ENCODE data around the gene TRIM36.

The TRIM36 gene

DNA sequence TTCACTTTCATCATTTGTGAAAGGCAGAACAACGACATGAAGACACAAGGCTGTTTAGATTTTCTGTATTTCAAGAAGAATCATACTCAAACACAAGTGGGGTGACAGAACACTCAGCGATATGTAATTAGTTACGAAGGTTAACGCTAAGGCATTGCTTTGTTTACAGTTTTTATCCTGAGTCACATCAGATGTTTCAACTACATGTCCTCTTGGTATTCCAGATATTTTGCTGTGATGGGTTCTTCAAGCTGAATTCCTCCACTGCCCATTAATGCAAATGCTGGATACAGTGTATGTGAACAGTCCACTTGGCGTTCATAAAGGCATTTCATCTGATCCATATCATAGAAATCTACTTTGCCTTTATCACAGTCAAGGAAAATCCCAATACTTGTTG lies 43.4 kb downstream of the TRIM36 start:
- TF ChIP-seq ZNF274 (IDR thresholded peaks at IDR 0.05; ENCODE audit: low read depth, low read length): no peak
- no peak overlapping the region for H3K4me3 ChIP-seq (ENCODE audit: low read length)

DNA sequence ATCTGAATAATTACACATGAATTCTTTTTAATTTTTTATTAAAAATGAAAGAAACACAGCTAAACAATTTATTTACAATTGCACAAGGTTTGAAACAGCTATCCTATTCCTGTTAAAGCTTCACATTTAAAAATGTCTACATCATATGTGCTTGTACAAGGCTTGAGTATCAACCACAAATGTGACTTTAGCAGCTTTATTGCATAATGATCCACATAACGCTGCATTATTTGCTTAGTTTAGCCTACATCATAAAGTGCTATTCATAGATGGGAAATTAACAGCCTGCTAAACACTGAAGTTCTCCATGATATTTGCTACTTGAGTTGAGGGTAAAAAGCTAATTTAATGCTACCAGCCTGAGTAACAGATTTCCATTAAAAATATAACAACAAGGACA lies 45.0 kb downstream of the TRIM36 start:
- TF ChIP-seq ZNF274 (IDR thresholded peaks at IDR 0.05; ENCODE audit: low read depth, low read length): no peak
- H3K4me3 ChIP-seq (ENCODE audit: low read length): no peak overlapping the region

DNA sequence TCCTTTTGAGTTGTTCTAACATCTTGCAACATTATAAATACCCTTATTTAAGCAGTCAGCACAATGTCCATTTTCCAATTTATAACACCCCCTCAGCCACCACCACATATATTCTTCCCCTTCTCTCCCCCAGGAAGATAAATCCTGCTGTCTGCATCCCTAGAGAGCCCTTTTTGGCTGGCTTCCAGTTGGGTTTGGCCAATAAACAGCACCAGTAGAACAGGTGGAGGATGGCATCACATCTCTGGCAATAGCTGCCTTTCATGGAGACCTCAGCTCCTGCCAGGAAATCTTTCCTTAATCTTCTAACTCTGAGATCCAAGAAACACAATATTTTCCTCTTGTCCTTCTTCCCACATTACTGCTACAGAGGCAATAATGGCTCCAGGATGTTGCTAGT lies 53.7 kb downstream of the TRIM36 start:
- TF ChIP-seq ZNF274 (IDR thresholded peaks at IDR 0.05; ENCODE audit: low read depth, low read length): no peak
- no peak overlapping the region for H3K4me3 ChIP-seq (ENCODE audit: low read length)

DNA sequence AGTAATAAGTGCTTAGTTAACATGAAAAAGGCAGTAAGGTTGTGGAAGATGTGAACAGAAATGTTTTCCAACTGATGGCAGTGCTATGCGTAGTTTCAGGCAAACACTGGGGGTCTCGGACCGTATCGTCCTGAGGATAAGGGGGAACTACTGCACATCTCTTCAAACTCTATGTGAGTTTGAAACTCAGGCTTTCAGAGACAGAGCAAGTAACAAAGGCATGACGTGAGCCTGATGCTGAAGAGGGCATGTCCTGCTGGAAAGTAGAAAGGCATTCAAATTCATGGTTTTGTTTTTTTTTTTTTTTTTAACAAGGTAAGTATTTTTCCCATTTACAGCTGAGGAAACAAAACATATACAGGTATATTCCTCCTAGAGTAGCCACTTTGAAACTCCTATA lies 59.9 kb downstream of the TRIM36 start:
- TF ChIP-seq ZNF274 (IDR thresholded peaks at IDR 0.05; ENCODE audit: low read depth, low read length): no peak
- H3K4me3 ChIP-seq (ENCODE audit: low read length): no peak overlapping the region

DNA sequence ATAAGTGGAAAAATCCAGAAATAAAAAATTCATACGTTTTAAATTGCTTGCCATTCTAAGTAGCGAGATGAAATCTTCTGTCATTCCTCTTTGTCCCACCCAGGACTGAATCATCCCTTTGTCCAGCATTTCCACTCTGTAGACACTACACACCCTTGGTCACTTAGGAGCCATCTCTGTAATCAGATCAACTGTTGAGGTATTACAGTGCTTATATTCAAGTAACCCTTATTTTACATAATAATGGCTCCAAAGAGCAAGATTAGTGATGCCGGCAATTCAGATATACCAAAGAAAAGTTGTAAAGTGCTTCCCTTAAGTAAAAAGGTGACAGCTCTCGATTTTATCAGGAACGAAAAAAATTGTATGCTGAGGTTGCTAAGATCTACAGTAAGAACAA lies 60.4 kb downstream of the TRIM36 start:
- no peak for TF ChIP-seq ZNF274 (IDR thresholded peaks at IDR 0.05; ENCODE audit: low read depth, low read length)
- no peak overlapping the region for H3K4me3 ChIP-seq (ENCODE audit: low read length)

DNA sequence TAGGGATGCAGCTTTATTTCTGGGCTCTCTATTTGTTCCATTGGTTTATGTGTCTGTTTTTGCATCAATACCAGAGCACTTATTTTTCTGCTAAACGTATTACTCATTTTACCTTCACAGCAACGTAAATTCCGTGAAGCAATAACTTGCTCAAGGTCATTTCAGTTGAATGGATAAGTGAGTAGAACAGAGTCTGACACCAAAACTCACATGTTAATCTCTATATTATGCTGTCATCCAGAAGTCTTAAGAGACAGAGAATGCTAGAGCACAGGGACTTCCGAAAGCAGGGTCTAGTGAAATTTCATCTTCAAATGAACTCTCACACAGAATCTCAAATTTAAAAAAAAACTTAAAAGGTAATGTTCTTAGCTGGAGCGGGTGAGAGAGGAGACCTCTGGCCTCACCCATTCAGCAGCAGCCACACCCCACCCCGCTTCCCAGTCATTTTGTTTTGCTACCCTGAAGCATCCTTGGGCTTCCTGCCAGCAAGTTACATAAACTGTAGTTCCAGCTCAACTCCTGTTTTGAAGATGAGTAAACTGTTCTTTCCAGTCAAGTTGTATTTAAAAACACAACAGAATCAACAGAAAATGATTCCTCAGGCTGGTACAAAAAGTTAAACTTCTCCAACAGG lies 69.3 kb downstream of the TRIM36 start:
- no peak for TF ChIP-seq ZNF274 (IDR thresholded peaks at IDR 0.05; ENCODE audit: low read depth, low read length)
- H3K4me3 ChIP-seq (ENCODE audit: low read length): no peak overlapping the region

DNA sequence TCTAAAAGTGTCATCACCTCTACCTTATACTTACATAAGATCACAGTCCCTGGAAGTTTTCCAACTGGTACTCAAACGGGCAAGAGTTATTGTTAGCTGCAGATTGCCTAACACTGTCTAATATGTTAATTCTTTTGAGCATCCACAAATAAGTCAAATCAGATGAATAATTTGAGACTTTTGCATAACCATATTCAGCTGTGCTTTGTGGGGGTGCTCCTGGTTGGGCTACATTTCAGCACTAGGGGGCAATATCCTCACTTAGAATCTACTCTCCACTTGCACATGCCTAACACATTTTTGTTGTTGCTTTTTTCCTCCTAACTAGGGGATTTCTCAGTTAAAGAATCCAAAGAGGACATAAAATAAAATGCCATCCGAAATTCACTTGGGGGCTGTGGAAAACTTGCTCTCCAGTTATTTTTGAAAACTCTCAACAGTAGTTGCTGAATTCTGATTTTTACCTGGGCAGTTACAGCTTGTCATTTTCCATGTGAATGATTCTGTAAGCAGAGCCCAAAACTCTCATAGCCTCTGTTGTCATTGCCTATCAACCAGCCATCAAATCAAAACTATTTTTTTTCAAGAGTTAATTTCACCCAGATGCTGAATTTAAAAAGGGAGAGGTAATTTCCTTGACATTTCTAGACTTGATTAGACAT lies 71.5 kb downstream of the TRIM36 start:
- TF ChIP-seq ZNF274 (IDR thresholded peaks at IDR 0.05; ENCODE audit: low read depth, low read length): no peak
- H3K4me3 ChIP-seq (ENCODE audit: low read length): no peak overlapping the region

DNA sequence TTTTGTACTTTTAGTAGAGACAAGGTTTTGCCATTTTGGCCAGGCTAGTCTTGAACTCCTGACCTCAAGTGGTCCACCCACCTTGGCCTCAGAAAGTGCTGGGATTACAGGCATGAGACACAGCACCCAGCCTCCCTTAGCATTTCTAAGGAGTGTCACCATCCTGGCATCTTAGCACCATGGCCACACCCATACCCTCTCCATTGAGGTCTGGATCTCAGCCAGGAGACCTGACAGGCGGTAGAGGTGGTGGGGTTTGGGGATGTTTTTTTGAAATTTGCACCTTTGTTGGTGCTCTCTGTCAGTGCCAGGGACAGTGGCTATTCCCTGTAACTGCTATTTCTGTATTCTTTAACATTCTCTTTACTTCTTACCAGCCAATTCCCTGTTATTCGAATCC lies 72.5 kb downstream of the TRIM36 start:
- no peak overlapping the region for H3K4me3 ChIP-seq (ENCODE audit: low read length)
- TF ChIP-seq ZNF274 (IDR thresholded peaks at IDR 0.05; ENCODE audit: low read depth, low read length): no peak

DNA sequence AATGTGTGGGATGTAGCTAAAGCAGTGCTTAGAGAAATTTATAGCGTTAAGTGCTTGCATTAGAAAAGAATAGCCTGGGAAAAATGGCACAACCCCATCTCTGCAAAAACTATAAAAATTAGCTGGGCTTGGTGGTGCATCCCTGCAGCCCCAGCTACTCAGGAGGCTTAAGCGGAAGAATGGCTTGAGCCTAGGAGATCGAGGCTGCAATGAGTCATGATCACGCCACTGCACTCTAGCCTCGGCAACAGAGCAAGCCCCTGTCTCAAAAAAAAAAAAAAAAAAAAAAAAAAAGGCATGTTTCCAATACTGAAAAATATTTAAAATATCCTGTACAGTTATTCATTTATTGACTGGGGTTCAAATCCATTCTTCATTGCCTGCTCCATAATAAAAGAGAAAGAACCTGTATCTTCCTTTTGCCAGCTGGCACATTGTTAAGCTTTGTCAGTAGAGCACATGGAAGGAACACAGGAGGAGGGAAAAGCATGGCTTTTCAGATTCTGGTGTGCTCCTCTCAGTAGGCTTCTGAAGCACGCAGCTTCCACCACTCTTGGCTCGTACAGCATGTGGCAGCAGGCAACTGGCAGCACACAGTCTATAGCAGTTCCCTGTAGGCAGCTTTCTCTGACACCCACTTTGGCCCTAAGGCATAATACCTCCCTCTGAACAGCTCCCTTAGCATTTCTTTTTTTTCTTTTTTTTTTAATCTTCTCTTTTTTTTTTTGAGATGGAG lies 73.5 kb downstream of the TRIM36 start:
- no peak overlapping the region for H3K4me3 ChIP-seq (ENCODE audit: low read length)
- TF ChIP-seq ZNF274 (IDR thresholded peaks at IDR 0.05; ENCODE audit: low read depth, low read length): no peak

DNA sequence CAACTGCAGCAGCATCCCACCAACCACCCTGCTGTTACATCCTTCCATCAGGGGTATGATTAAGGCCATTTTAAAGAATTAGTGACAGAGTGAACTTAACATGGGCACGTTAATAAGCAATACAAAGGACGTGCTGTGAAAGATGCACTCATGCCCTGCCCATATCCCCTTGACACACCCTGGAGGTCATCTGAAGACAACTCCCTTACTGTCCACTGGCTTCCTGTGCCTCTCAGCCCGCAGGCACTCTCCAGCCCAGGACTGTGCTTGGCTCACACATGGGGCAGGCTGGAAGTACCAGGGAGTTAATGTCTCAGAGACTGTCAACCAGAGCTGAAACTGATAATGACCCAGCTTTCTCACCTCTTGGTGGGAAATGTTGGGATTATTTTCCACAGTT lies 81.8 kb downstream of the TRIM36 start:
- TF ChIP-seq ZNF274 (IDR thresholded peaks at IDR 0.05; ENCODE audit: low read depth, low read length): no peak
- no peak overlapping the region for H3K4me3 ChIP-seq (ENCODE audit: low read length)

DNA sequence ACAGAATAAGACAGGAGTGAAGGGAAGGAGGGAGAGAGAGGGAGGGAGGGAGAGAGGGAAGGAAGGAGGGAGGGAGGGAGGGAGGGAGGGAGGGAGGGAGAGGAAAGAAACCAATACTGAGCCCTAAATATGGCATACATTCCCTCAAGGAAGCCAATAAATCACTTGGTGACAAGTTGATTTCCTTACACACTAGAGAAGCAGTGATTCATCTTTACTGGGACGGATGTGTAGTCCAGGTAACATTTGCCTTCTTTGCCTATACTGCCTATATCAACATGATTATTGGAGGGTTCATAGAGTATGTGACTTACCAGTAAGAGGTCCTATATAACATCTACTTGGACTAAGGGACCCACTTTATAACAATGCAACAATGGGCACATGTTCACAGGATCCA lies 83.2 kb downstream of the TRIM36 start:
- no peak overlapping the region for H3K4me3 ChIP-seq (ENCODE audit: low read length)
- TF ChIP-seq ZNF274 (IDR thresholded peaks at IDR 0.05; ENCODE audit: low read depth, low read length): no peak

DNA sequence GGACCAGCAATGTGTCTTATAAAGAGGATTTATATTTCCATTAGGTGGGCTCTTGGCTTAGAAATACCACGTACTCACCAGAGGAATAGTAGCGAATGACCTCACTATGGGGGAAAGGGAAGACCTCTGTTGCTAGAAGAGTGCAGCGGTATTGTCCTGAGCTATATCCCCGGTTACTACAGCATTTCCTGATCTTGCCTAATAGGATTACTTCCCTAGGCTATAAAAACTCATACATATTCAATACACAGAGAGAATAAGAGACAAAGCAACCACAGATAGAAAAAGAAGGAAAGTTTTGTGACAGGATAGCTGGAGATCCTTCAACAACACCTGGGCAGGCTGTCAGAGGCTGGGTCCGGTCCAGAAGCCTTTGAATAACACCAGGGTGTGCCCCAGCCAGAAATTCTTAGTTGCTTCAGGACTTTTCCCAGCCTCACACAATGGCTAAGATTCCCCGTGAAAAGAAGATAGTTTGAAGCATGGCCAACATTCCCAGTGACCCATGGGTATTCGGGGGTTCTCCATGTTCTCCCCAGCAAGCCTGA lies 85.4 kb downstream of the TRIM36 start:
- H3K4me3 ChIP-seq (ENCODE audit: low read length): no peak overlapping the region
- TF ChIP-seq ZNF274 (IDR thresholded peaks at IDR 0.05; ENCODE audit: low read depth, low read length): no peak

DNA sequence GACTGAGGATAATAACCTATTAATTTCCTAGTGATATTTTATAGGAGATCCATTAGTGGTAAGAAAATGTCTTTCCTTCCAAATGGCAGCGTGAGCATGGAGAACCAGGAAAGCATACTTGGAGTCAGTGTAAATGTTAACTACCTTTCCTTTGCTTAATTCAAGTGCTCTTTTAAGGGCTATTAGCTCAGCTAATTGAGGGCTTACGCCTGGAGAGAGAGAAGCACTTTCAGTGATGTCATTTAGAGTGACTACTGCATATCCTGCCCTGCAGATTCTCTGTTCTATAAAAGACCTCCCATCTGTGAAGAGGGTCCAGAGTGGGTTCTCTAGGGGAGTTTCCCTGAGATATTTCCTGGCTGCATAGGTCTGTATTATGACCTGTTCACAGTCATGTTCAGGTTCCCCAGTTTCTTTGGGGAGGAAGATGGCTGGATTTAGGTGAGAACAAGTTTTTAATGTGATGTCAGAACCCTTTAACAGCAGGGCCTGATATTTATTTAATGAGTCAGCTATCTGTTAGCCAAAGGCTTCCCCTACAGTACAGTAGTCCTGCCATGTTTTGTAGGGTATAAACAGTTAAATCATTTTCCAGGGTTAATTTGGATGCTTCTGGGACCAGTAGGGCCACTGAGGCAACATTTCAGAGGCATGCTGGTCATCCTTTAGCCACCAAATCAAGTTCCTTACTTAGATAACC lies 89.6 kb downstream of the TRIM36 start:
- TF ChIP-seq ZNF274 (IDR thresholded peaks at IDR 0.05; ENCODE audit: low read depth, low read length): no peak

More for the DNA sequence above, 89.6 kb downstream of the TRIM36 start:
- no peak overlapping the region for H3K4me3 ChIP-seq (ENCODE audit: low read length)
